GM12874 (cell line): ENCODE measurements around the gene KCNMB2.

Source experiments
- CTCF ChIP-seq: IDR thresholded peaks from 2 replicates; pipeline ENCODE4 v1.5.1; 2011; ENCODE audit warnings: low read depth, mild to moderate bottlenecking, control low read depth, low read length, moderate library complexity; ENCODE audit not compliant: insufficient read depth

KCNMB2 gene

DNA sequence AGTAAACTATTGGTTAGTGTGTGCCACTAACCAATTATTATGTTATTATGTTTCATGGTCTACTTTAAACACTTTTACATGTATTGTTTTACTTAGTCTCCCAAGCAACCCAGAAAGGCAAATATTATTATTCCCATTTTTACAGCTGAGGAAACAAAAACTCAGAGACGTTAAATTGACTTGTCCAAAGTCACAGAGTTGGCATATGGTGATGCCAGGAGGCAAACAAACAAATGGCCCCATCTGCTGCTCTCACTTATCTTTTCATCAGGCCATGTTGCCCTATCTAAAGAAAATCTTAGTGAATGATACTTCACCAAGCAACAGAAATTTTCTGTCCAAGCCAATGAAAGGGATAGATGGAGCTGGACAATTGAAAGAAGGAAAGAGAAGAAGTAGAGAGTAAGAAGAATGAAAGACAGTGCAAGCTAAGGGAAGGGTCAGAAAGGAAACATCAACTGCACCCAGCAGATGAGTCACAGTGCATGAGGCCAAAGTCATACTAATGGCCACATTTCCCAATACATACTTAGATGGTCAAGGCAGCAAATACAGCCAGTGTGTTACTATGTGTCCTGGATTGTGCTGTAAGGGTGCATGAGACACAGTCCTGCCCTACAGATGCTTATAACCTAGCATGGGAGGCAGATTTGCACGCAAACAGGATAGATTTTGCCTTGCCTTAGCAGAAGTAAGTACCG lies 266.9 kb downstream of the KCNMB2 start:
- TF ChIP-seq CTCF: no peak

- no peak for TF ChIP-seq CTCF
Measured at GRCh38 chr3:178804606-178805005, 268.4 kb downstream of the KCNMB2 start.

GRCh38 chr3:178805741-178806140 lies 269.5 kb downstream of the KCNMB2 start:
- TF ChIP-seq CTCF: no peak

DNA sequence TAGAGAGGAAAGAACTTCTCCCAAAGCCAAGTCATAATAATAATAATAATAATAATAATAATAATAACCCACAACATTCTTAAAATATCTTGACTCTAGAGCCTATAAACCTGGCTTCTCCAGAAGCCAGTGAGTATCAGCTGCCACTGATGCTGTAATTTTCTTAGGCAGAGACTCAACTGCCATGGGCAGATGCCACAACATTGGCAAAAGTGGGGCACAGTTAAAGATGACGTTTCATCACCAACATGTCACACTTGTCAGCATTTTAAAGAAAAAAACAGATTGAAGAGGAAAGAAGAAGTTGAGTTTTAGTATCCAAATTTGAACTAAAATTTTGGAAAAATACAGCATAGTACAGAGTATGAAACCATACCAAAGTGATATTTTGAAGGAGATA lies 270.4 kb downstream of the KCNMB2 start:
- no peak for TF ChIP-seq CTCF

- TF ChIP-seq CTCF: no peak
Measured at GRCh38 chr3:178807694-178808093, 271.5 kb downstream of the KCNMB2 start.

- TF ChIP-seq CTCF: no peak
Measured at GRCh38 chr3:178808748-178809147, 272.5 kb downstream of the KCNMB2 start.

- TF ChIP-seq CTCF: no peak
Measured at GRCh38 chr3:178810181-178810580, 273.9 kb downstream of the KCNMB2 start.
